ENCODE measurements around the gene LCN12.

Gene LCN12

DNA sequence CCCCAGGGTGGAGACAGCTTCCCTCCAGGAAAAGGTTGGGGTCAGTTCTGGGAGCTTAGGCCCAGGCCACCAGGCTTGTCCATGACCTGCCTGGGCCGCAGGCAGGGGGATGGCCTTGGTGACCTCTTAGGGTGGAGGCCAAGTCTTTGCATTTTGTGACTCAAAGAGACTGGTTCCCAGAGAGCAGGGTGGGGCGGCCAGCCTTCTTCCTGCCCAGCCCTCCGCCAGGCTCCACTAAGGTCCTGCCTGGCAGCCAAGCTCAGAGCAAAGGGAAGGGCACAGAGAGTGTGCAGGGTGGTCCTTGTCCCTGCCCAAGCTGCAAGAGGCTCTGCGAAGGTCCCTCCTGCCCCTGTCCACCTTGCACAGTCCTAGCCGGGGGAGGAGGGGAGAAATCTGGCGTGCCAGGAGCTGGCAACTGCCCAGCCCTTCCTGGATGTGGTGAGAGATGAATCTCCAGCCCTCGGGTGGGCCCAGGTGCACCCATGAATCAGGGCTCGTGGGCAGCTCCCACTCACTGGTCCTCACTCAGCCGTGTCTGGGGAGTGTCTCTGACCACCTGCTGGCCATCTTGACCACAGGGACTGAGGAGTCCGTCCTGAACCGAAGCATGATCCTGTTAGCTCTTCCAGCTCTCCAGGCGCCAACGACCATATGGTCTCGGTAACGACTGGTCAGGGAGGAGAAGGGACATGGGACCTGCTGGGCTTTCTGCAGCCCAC is 22.9 kb downstream of the LCN12 start:
- no peak for DNase-seq

DNA sequence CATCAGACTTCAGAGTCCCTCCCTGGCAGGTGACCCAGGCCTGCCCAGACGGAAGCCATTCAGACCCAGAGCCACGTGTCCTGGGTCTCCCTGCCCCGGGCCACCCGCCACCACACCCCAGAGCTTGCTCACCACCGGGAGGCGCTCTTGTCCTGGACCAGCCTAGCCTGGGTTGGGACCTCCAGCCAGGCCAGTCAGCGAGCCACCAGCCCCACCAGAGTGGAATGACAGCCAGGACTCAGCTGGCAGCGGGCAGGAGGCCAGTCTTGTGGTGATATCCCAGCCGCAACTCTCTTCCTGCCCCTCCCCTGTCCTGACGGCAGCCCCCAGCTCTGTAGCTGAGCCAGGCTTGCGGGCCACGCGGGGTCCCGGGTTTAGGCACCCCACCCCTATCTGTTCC is 23.6 kb downstream of the LCN12 start:
- peak in 2 of 4 experiments; percentile 33 to 59 for DNase-seq

DNA sequence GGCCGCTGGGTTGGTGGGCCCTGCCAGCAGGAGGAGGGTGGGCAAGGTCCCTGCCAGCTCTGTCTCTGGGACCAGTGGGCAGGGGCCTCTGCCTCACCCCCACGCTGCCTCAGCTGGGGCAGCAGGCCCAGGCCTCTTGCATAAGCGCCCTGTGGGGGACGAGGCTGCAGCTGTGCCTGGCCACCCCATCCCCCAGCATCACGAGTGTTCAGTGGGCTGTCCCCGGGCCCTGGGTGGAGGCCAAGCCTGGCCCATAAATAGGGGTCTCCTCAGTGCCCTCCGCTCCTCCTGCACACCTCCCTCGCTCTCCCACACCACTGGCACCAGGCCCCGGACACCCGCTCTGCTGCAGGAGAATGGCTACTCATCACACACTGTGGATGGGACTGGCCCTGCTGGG is 25.1 kb downstream of the LCN12 start, which contains the start of gene PTGDS:
PTGDS (plus strand) TSS at position 282 of the 400 bp plus-strand sequence; CDS start at position 357, 75 bp downstream.
- peak in 2 of 4 experiments; percentile 18 to 45 for DNase-seq

DNA sequence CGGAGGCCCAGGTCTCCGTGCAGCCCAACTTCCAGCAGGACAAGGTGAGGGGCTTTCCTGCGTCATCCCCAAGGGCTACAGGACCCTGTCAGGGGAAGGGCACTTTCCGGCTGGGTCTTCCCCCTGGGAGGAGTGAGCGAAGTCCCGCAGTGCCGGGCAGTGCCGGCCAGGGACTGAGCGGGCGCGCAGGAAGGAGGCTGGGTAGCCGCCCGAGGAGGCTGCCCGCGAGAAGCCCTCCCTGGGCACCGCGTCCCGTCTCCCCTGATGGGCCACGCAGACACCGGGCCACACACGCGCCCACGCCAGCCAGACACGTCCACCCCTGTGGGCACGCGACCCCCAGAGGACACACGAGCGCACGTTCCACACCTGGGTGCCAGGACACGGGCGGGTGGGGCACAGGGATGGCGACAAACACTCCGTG is 25.6 kb downstream of the LCN12 start:
- DNase-seq: no peak

DNA sequence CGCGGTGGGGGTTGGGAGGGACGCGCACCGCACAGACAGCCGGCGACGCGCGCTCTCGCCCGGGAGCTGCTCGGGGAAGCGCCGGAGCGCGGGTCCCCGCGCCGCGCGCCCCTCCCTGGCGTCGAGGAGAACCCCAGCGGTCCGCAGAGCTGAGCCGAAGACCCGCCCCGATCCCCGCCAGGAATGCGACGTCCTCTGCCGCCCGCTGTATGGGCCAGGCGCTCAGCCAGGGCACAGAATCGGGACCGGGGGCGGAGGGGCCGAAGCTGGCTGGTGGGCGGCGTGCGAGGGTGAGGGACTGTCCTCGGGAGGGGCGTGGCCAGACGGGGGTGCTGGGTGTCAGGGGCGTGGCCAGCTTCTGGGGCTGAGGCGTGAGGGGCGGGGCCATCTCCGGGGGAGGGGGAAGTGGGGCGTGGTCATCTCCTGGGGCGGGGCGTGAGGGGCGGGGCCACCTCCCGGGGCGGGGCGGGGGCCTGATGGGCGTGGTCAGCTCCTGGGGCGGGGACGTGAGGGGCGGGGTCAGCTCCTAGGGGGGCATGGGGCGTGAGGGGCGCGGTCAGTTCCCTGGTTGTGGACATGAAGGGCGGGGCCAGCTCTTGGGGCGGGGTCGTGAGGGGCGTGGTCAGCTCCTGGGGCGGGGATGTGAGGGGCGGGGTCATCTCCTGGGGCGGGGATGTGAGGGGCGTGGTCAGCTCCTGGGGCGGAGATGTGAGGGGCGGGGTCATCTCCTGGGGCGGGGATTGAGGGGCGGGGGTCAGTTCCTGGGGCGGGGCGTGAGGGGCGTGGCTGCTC is 26.2 kb downstream of the LCN12 start:
- peak; percentile 40 to 76 (median 56) for DNase-seq

DNA sequence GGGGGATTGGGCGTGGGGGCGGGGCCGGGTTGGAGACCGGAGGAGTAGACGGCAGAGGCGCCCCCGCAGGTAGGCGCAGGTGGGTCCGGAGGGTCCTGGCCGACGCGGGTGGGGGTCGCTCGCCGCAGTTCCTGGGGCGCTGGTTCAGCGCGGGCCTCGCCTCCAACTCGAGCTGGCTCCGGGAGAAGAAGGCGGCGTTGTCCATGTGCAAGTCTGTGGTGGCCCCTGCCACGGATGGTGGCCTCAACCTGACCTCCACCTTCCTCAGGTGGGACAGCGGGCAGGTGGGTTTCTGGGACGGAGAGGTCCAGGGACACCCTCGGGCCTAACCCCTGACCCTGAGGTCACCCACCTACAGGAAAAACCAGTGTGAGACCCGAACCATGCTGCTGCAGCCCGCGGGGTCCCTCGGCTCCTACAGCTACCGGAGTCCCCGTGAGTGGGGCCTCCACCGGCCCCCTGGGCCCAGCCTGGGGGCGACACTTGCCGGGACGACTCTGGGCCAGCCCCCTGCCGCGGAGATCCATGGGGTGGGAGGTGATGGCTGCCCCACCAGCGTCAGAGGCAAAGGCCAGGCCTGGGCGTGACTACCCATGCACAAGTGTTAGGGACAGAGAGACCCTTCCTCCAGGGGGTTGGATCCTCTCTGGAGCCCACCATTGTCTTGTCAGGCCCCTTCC is 26.9 kb downstream of the LCN12 start:
- DNase-seq: no peak

DNA sequence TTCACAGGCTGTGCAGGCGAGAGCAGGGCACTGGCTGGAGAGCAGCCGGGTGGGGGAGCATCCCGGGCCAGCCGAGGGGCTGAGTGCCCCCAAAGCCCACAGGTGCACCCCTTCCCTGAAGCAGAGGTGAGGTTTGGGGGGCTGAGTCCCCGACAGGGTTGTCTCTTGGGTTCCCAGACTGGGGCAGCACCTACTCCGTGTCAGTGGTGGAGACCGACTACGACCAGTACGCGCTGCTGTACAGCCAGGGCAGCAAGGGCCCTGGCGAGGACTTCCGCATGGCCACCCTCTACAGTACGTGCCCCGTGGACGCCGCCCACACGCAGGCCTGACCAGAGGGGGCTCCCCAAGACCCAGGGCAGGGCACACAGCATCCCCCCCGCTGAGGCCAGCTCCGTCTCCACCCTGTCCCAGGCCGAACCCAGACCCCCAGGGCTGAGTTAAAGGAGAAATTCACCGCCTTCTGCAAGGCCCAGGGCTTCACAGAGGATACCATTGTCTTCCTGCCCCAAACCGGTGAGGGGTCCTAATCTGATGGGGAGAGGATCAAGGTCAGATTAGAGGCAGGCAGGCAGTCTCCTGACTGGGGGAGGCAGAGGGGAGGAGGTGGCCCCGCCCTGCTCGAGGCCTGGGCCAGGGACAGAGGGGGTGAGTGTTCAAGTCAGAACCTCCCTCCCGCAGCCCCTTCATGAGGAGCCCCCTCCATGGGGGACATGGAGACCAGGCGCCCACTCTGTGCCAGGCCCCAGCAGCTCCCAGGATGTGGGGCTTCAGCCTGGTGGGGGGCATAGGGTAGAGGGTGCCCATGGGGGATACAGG is 27.9 kb downstream of the LCN12 start:
- no peak for DNase-seq

DNA sequence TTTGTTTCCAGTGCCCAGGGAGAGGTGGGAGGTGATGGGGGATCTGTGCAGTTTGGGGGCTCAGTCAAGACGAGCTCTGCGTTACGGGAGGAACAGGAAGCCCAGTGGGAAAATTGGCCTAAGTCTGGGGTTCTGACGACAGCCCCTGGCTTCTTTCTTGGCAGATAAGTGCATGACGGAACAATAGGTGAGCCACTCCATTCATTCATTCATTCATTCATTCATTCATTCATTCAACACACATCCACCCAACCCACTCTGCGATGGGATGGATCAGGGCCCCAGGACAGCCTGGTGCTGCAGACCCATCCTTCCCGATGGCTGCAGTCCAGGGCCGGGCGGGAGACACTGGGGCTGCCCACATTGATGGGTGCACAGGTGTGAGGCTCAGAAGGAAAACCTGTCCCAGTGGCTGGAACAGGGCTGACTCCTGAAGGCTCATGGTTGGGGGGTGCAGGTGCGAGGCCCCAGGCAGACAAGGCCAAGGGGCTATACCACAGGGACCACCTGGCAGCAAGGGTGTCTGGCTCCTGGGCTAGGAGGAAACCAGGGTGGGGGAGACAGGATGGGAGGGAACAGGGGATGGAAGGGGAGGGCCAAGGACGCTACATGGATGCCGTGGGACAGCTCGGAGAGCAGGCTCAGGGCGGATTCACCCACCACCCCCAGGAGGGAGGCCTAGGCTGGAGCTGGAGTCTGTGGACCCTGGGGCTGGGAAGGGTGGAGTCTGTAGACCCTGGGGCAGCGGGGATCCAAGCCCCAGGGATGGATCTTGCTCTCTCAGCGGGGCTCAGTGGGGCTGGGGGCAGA is 28.8 kb downstream of the LCN12 start:
- DNase-seq: no peak

DNA sequence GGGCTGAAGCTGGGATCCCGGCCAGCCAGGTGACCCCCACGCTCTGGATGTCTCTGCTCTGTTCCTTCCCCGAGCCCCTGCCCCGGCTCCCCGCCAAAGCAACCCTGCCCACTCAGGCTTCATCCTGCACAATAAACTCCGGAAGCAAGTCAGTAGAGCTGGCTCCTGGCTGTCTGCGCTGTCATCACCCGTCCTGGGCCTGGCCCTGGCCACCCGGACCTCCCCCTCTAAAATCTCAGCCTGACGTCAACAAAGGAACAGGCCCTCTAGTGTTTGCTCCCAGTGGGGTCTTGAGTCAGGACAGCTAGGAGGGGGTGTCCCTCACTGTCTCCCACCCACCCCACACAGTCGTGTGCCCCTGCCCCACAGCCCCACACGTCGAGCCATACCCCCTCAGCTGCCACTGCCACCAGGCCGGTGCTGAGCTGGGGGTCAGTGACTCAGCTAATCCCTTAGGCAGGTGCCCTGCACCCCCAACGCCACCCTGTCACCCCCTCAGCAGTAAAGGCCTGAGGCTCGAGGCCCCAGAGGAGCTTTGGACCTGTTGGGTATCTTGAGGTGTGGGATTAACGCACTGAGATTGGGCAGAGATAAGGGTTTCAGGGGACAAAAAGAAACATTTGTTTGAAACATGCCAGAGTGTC is 29.6 kb downstream of the LCN12 start:
- no peak for DNase-seq

DNA sequence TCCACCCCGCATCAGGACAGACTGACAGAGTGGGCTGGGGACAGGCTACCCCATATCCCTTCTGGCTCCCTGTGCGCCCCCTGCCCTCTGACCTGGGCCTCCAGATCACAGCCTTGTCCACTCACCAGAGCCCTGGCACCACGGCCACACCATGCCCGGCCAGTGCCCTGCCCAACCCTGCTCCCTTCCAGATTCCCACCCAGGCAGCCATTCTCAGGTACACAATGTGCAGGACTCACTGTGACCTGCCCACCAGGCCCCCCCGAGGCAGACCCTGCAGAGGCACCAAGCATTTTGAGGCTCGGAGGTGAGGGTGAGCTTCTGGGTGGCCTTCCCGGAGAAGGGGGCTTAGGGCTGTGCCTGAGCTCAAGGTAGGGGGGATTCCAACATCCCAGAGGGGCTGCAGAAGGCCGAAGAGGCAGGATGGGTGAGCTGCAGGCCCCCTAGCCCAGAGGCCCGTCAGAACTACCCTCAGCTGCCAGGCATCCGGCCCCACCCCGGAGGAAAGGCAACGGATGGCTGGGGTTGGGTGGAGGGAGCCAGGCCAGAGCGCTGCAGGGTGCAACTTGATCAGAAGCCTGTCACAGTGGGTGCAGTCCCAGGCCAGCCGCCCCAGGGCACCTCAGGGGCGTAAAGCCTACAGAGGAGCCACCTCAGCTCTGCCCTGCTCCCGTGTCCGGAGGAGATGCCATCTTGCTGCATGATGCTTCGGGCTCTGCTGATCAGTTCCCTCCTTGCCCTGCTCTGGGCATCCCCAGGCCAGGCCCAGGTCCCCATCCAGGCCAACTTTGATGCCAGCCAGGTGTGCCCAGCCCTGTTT is 30.4 kb downstream of the LCN12 start, which contains the start of gene LCNL1:
LCNL1 (plus strand) TSS at position 762 of the 820 bp plus-strand sequence. CDS start 594 bp downstream, outside the sequence.
- DNase-seq: no peak

DNA sequence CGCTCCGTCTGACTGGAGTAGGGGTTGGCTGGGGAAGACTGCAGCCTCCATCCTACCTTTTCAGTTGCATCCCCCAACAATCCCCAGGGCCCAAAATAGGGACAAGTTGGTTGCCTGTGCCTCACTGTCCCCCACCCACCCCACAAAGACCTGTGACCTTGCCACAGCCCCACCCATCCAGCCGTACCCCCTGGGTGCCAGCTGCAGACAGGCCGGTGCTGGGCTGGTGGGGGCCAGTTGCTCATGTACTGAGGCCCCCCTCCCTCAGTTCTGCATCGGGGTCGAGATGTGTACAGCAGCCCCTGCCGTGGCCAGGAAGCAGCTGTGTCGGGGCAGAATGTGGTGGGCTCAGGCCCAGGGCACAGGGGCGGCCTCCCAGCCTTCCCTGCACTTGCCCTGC is 31.1 kb downstream of the LCN12 start:
- DNase-seq: no peak

DNA sequence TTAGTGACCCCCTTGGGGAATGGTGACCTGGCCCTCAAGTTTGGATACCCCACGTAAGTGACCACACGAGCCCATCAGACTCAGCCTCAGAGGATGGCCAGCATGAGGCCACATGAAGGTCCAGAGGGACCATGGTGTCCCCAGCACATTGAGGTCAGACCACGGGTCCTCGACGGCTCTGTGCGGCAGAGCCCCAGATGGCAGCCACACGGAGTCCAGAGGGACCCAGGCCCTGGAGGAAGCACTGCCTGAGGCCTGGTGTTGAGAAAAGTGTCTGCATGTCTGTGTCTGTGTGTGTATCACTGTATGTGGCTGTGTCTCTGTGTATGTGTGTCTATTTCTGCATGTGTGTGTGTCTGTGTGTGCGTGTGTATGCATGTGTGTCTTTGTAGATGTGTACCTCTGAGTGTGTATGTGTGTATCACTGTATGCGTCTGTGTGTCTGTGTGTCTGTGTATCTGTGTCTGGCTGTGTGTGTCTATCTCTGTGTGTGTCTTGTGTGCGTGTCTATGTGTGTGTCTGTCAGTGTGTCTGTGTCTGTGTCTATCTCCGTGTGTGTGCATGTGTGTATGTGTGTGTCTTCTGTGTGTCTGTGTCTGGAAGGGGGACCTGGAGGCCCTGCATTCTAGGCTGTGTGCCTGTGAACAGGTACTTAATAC is 31.7 kb downstream of the LCN12 start:
- no peak for DNase-seq

DNA sequence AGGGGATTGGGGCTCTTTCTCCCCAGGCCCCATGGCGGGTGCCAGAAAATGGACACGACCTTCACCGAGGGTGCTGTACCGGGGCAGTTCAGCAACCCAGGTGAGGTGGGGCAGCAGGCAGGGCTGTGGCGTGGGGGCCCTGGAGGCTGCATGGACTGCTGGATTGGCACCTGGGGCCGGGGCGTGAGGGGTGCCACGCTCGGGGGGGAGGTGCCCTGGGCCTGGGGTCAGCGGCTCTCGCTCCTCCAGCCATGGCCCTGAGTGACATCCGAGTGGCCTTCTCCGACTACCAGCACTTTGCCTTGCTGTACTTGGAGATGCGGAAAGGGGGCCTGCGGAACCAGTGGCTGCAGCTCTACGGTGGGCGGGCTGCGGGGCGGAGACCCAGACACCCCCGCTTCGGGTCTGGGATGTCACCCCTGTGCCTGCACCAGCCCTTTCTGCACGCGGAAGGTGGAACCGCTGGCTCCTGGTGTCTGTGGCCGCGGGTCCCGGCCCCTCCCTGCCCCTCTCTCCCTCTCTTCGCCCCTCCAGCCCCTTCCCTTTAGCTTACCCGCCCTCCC is 32.5 kb downstream of the LCN12 start:
- no peak for DNase-seq

DNA sequence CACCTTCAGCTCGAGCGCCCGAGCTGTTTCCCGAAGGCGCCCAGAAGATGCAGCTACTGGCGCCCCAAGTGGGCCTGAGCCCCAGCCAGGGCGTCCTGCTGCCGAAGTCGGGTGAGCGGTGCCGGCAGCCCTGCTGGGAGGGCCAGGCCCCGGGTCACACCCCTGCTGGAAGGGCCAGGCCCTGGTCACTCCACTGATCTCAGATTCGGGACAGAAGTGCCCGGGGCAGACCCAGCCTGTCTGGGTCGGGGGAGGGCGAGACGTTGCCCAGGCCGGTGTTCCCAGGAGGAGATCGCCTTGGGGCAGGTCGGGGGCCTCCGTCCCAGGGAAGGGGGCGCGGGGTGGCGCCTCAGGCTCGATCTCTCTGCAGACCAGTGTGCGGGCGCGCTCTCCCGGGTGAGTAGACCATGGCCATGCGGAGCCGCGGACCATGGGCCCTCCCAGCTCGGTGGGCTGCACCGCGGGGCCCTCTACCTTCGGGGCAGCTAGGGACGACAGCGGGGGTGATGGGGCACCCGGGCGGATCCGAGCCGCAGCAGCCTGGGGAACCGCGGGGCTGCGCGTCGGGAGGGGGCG is 33.0 kb downstream of the LCN12 start:
- DNase-seq: peak in 1 of 4 experiments; percentile 34

DNA sequence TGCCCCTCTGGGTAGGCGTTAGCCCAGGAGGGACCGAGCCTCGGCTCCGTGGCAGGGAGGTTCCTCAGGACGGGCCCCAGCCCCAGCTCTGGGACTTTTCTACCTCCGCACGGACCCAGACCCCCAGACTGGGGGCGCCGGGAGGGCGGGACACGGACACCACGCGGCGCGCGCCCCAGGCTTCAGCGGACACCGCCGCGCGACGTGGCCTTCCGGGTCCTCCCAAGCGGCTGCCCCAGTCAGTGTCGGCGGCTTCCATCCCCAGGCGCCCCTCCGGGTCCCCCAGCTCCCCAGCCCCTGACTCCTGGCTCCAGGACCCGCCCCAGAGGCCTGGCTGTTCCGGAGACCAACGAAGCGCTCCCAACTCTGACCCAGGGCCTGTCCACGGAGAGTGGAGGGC is 33.8 kb downstream of the LCN12 start:
- no peak for DNase-seq

DNA sequence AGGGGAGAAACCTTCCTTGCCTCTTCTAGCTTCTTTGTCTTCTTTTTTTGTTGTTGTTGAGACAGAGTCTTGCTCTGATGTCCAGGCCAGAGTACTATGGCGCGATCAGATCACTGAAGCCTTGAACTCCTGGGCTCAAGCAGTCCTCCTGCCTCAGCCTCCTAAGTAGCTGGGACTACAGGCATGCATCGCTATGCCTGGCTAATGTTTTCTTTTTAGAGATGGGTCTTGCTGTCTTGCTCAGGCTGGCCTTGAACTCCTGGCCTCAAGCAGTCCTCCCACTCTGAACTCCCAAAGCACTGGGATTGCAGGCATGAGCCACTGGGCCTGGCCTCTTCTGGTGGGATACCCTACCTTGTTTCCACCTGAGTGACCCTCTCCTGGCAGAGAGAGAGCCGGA is 36.8 kb downstream of the LCN12 start:
- DNase-seq: no peak

DNA sequence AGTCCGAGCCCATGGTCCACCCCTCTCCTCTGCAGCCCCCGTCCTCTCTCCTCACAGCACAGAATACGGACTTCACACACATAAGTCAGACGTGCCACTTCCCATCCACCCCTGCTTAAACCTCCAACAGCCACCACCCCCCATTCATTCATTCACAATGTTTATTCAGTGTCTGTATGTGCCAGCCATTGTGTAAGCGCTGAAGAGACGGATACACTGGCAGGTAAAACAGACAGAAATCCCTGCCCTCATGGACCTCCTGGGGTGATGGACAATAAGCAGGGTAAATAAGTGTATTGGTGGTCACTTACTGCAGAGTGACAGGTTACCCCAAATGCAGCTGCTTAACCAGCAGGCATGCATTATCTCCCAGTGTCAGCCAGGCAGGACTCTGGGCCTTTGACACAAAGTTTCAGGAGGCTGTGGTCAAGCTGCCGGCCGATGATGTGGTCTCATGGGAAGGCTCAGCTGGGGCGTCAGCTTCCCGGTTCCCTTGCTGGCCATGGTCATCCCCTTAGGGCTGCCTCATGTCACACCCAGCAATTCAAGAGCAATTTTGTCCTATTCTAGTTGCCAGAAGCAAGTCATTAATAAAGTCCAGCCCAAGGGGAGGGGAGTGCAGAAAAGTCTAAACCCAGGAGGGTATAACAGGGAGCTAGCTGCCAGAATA is 38.3 kb downstream of the LCN12 start:
- DNase-seq: no peak

All from suppressor macrophage (primary cell).